Loucy (cell line): ENCODE data around the gene POMT2.

Source experiments
- H2AFZ ChIP-seq: fragments of 200-600 bp; sonication (generic); 2 replicates; pipeline ENCODE4 v1.6.0; 2016; ENCODE audit warnings: antibody characterized with exemption, mild to moderate bottlenecking, low read length, moderate library complexity
- H3F3A ChIP-seq: fragments of 200-600 bp; 2 replicates; pipeline ENCODE4 v1.6.0; 2016; ENCODE audit warnings: antibody characterized with exemption, low read depth, mild to moderate bottlenecking
- H3K27me3 ChIP-seq: fragments of 200-600 bp; sonication (generic); 2 replicates; pipeline ENCODE4 v1.6.1; 2014; ENCODE audit warnings: low read length, mild to moderate bottlenecking; ENCODE audit not compliant: insufficient read depth, poor library complexity, severe bottlenecking
- H3K36me3 ChIP-seq: fragments of 200-600 bp; sonication (generic); 2 replicates; pipeline ENCODE4 v1.6.1; 2016; ENCODE audit warnings: low read length; ENCODE audit not compliant: insufficient read depth
- H3K4me1 ChIP-seq: fragments of 200-600 bp; sonication (generic); 2 replicates; pipeline ENCODE4 v1.5.1; 2014; ENCODE audit warnings: low read length, mild to moderate bottlenecking; ENCODE audit not compliant: insufficient read depth, poor library complexity, severe bottlenecking
- H3K4me2 ChIP-seq: fragments of 200-600 bp; sonication (generic); 2 replicates; pipeline ENCODE4 v1.6.0; 2014; ENCODE audit warnings: antibody characterized with exemption, low read length, low read depth, mild to moderate bottlenecking; ENCODE audit not compliant: poor library complexity, severe bottlenecking
- H3K4me3 ChIP-seq: fragments of 200-600 bp; sonication (generic); 2 replicates; pipeline ENCODE4 v1.5.1; 2014; ENCODE audit warnings: low read length, mild to moderate bottlenecking, mixed read lengths; ENCODE audit not compliant: poor library complexity, severe bottlenecking
- H3K79me2 ChIP-seq: fragments of 200-600 bp; sonication (generic); 2 replicates; pipeline ENCODE4 v1.6.1; 2014; ENCODE audit warnings: low read length; ENCODE audit not compliant: insufficient read depth
- H3K9ac ChIP-seq: fragments of 200-600 bp; sonication (generic); 2 replicates; pipeline ENCODE4 v1.6.0; 2014; ENCODE audit warnings: mild to moderate bottlenecking, low read depth, low read length, moderate library complexity; ENCODE audit not compliant: poor library complexity, severe bottlenecking
- H3K9me2 ChIP-seq: fragments of 200-600 bp; sonication (generic); replicated peaks from 2 replicates; pipeline ENCODE4 v1.6.1; 2016; ENCODE audit warnings: low read depth, low read length, mixed read lengths
- H3K9me3 ChIP-seq: fragments of 200-600 bp; sonication (generic); 2 replicates; pipeline ENCODE4 v1.6.1; 2014; ENCODE audit warnings: mild to moderate bottlenecking, antibody characterized with exemption, low read length, low read depth; ENCODE audit not compliant: insufficient read depth
- H4K20me1 ChIP-seq: fragments of 200-600 bp; sonication (generic); 2 replicates; pipeline ENCODE4 v1.6.0; 2014; ENCODE audit warnings: antibody characterized with exemption, low read length, mild to moderate bottlenecking; ENCODE audit not compliant: insufficient read depth, poor library complexity, severe bottlenecking
- EZH2phosphoT487 ChIP-seq: fragments of 200-600 bp; IDR thresholded peaks from 2 replicates; pipeline ENCODE4 v1.6.1; 2018; ENCODE audit warnings: antibody characterized with exemption, mild to moderate bottlenecking, moderate library complexity, borderline replicate concordance
- TF ChIP-seq, protein P1 (sequence below): fragments of 200-600 bp; sonication (generic); conservative IDR thresholded peaks from 2 replicates; pipeline ENCODE4 v1.5.1; 2014; ENCODE audit warnings: mild to moderate bottlenecking, antibody characterized with exemption, low read length

Gene POMT2

DNA sequence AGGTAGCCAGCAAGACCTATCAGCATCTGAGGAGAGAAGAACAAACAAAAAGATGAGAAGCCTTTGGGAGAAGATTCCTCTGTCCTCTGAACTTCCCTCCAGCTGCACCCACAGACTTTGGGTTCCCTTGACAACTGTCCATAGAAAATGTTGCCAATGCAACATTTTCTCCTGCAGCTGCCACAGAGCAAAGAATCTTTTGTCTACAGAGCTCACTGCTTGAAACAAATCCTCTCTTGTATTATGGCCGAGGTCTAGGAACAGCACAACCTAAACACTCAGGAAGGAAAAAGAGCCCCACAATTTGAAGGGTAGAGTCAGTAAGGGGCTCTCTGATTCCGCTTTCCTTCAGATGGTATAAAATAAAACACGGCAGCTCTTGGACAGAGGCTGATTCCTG lies 14.3 kb downstream of the POMT2 start:
- H2AFZ ChIP-seq: no peak overlapping the region
- H3K79me2 ChIP-seq: no peaks in the 10 kb centered on the region
- H3K36me3 ChIP-seq: peaks cover 28% of the 10 kb centered on the region
- no peaks in the 10 kb centered on the region for H3F3A ChIP-seq
- H3K4me2 ChIP-seq: no peak overlapping the region
- no peaks in the 10 kb centered on the region for H3K9me3 ChIP-seq
- H3K4me3 ChIP-seq: no peak overlapping the region
- no peak overlapping the region for H3K9ac ChIP-seq
- TF ChIP-seq, protein P1, sequence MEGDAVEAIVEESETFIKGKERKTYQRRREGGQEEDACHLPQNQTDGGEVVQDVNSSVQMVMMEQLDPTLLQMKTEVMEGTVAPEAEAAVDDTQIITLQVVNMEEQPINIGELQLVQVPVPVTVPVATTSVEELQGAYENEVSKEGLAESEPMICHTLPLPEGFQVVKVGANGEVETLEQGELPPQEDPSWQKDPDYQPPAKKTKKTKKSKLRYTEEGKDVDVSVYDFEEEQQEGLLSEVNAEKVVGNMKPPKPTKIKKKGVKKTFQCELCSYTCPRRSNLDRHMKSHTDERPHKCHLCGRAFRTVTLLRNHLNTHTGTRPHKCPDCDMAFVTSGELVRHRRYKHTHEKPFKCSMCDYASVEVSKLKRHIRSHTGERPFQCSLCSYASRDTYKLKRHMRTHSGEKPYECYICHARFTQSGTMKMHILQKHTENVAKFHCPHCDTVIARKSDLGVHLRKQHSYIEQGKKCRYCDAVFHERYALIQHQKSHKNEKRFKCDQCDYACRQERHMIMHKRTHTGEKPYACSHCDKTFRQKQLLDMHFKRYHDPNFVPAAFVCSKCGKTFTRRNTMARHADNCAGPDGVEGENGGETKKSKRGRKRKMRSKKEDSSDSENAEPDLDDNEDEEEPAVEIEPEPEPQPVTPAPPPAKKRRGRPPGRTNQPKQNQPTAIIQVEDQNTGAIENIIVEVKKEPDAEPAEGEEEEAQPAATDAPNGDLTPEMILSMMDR: no peak
- TF ChIP-seq EZH2phosphoT487: no peak
- H4K20me1 ChIP-seq: no peaks in the 10 kb centered on the region
- H3K9me2 ChIP-seq: no peaks in the 10 kb centered on the region
- no peaks in the 10 kb centered on the region for H3K27me3 ChIP-seq
- H3K4me1 ChIP-seq: peaks cover 4% of the 10 kb centered on the region

DNA sequence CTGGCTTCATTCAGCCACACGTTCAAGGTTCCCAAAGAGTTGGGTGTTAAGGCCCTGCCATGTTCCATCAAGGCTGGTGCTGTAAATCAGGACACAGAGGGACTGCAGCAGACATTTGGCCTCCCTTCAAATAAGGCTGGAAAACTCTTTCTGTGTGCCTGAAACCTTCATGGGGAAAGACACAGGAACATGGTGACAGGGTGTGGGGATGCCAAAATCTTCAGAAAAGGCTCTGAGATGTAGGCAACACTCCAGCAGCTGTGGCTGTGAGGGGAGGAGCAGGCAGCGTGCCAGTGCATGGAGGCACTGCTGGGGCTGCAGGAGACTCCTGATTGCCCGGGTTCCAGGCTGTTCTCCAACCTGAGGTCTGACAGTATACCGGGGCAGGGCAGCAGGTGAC lies 15.0 kb downstream of the POMT2 start:
- peaks cover 4% of the 10 kb centered on the region for H3K4me1 ChIP-seq
- H3K4me2 ChIP-seq: no peak overlapping the region
- no peak overlapping the region for H3K9ac ChIP-seq
- no peak overlapping the region for H2AFZ ChIP-seq
- no peaks in the 10 kb centered on the region for H4K20me1 ChIP-seq
- no peak overlapping the region for H3K4me3 ChIP-seq
- H3K79me2 ChIP-seq: no peaks in the 10 kb centered on the region
- H3F3A ChIP-seq: no peaks in the 10 kb centered on the region
- H3K36me3 ChIP-seq: peaks cover 27% of the 10 kb centered on the region; the same call in 1 of the 2 replicates
- no peaks in the 10 kb centered on the region for H3K27me3 ChIP-seq
- TF ChIP-seq, protein P1: no peak
- no peak for TF ChIP-seq EZH2phosphoT487
- H3K9me2 ChIP-seq: no peaks in the 10 kb centered on the region
- no peaks in the 10 kb centered on the region for H3K9me3 ChIP-seq

- Histone ChIP-seq H3K9ac (no peak overlapping the region), H4K20me1 (no peaks in the 10 kb centered on the region), H3K9me3 (no peaks in the 10 kb centered on the region), H3K36me3 (peaks cover 35% of the 10 kb centered on the region; the same call in 1 of the 2 replicates), H3K79me2 (no peaks in the 10 kb centered on the region), H3K4me3 (no peak overlapping the region), H3K4me1 (no peaks in the 10 kb centered on the region), H2AFZ (no peak overlapping the region), H3K4me2 (no peak overlapping the region), H3K27me3 (no peaks in the 10 kb centered on the region), H3K9me2 (no peaks in the 10 kb centered on the region), H3F3A (no peaks in the 10 kb centered on the region)
- TF ChIP-seq, protein P1: no peak
- TF ChIP-seq EZH2phosphoT487: no peak
Measured at GRCh38 chr14:77303417-77304156, 17.1 kb downstream of the POMT2 start.
